GM19025 (cell line): ENCODE measurements around the gene GJD4.

Experiments used
- ATAC-seq: cut with Tn5 transposase; IDR thresholded peaks from one replicate; pipeline ENCODE4 v1.9.1; 2021; ENCODE audit warnings: mild to moderate bottlenecking, low read depth, moderate library complexity; ENCODE audit not compliant: unreplicated experiment

Gene GJD4

GRCh38 chr10:35643151-35644049 lies 38.3 kb downstream of the GJD4 start:
- ATAC-seq = no peak

- no peak for ATAC-seq
These were observed 39.2 kb downstream of the GJD4 start for GRCh38 chr10:35644050-35644950.

- ATAC-seq = no peak
These were observed 45.8 kb downstream of the GJD4 start for GRCh38 chr10:35650894-35651293.

DNA sequence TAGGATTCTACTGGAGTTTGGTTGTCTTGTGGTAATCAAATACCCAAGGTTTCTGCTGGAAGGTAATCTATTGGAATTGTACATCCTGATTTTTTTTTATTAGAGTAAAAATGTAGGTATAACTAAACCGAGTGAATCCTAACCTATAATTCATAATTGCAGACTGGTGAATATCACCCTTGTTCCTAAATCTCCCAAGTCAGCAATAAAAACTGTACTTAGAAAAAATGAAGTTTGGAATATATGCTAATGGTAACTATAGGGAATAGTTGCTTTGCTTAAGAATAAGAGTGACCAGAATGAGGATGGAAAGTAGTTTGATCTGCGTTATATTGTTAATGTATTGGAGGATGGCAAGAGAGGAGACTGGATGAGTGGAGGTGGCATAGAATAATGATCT lies 47.7 kb downstream of the GJD4 start:
- no peak for ATAC-seq

DNA sequence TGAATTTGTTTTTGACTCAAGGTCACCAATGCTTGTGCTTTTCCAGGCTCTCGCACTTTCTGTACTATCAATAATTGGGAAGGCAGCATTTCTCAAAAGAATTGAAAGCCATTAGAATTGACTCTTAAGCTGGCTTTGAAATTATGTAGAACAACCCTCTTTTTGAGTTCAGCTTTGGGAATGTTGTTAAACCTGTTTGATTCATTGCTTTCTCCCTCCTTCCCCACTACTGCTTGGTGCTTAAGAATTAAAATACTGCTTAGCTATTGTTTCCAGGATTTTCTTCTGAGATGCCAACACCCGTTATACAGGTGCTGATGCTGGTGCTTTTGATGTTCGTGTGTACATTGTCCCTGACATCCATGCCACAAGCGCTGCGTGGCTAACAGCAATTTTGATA lies 52.5 kb downstream of the GJD4 start:
- no peak for ATAC-seq
